ENCODE results near the gene MBOAT7.

DNA sequence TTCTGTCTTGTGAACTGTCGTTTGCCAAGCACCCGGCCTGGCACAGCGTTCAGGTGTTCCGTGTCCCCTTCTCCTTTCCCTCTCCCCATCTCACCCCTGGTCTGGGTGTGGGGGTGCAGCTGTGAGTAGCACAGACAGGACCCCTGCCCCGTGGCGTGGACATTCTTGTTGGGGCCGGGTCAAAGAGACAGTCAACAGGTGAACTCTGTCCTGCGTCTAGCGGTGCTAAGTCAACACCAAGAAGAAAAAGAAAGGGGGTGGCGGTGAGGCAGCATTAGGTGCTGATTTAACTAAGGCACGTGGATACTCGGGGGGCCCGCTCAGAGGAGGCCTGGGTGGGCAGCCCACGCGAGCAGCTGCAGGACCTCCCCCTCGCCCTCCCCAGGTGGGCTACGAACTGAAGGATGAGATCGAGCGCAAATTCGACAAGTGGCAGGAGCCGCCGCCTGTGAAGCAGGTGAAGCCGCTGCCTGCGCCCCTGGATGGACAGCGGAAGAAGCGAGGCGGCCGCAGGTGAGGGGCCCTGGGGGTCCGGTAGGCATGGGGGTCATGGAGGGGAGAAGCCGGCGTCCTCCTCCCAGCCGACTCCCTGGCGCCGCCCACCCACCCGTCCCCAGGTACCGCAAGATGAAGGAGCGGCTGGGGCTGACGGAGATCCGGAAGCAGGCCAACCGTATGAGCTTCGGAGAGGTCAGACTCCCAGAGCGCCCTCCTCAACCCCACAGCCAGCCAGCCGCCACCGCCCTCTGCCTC is 61.5 kb downstream of the MBOAT7 start:
- TF ChIP-seq, protein P1, sequence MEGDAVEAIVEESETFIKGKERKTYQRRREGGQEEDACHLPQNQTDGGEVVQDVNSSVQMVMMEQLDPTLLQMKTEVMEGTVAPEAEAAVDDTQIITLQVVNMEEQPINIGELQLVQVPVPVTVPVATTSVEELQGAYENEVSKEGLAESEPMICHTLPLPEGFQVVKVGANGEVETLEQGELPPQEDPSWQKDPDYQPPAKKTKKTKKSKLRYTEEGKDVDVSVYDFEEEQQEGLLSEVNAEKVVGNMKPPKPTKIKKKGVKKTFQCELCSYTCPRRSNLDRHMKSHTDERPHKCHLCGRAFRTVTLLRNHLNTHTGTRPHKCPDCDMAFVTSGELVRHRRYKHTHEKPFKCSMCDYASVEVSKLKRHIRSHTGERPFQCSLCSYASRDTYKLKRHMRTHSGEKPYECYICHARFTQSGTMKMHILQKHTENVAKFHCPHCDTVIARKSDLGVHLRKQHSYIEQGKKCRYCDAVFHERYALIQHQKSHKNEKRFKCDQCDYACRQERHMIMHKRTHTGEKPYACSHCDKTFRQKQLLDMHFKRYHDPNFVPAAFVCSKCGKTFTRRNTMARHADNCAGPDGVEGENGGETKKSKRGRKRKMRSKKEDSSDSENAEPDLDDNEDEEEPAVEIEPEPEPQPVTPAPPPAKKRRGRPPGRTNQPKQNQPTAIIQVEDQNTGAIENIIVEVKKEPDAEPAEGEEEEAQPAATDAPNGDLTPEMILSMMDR (IDR thresholded peaks at IDR 0.05; ENCODE audit: poor library complexity, severe bottlenecking): no peak
- TF ChIP-seq MXI1 (conservative IDR thresholded peaks at IDR 0.05; ENCODE audit: poor library complexity, severe bottlenecking) (no peak), EZH2 (IDR thresholded peaks at IDR 0.05; ENCODE audit: borderline replicate concordance, insufficient read depth, low read length, poor library complexity, severe bottlenecking) (no peak), TAF1 (IDR thresholded peaks at IDR 0.05; ENCODE audit: low read depth) (no peak), EP300 (conservative IDR thresholded peaks at IDR 0.05; ENCODE audit: poor library complexity, severe bottlenecking) (no peak)

Measured in neural cell (in vitro differentiated cells).